IPS-11a (cell line): ENCODE measurements around the gene SURF6.
"Not testable (repeated sequence)": the region's sequence is repeated elsewhere in the genome, so short reads cannot be mapped to it uniquely, and the experiment has no call there.

Source experiments
- H3K4me3 ChIP-seq: one replicate; pipeline ENCODE4 v1.5.1; 2013; ENCODE audit warnings: low read depth, low read length, control low read depth

Gene SURF6

DNA sequence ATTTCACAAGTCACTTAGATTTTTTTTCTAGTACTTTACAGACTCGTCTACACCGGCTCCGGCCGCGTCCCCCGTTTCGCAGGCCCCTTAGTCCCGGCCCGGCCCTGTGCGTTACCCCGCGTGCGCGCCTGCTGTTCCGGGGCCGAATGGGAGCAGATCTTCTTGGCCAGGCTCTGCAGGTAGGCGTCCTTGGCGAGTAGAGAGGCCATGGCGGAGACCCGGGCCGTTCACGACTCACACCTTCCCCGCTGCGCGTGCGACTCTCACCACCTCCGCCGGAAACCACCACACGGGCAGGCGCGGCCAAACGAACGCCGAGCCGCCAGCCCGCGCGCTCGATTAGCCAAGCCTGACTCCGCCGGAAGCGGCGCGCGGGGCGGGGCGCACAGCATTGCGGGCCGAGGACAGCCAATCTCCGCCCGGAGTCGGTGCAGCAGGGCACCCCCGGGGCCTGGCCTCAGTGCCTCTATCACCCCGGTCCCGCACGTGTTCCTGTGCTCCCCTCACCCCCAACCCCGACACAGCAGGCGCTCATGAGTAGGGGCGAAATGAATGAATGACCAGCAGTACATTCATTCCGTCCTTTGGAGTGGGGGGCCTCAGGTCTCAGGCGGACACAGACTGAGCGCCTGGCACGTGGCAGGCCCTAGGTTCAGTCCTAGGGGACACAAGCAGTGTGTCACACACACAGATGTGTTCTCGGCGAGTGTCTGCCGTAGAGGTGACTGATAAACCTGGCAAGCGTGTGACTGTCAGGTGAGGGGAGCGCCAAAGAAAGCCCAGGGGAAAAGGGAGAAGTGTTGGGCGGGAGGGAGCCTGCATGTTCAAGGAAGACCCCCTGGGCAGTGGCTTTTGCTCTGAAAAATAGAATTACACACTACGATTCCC is at the start of gene SURF6:
SURF6 (minus strand) TSS at position 265 of the 888 bp plus-strand sequence; CDS start at position 209, 56 bp downstream.
- peak within 1 kb of the TSS; percentile 93 for H3K4me3 ChIP-seq

DNA sequence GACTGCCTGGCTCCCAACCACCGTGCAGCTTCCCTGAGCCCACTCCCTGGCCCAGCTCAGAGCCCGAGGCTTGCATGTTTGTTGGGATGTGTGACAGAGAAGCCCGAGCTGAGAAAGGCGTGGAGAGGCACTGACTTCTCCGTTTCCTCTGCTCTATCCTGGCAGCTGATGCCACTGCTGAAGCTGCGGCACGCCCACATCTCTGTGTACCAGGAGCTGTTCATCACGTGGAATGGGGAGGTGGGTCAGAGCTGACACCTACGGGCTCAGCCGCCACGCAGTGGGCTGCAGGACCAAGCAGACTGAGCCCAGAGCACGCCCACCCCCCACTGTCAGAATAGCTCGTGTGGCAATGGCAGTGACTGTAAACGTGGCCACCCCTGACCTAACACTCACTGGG is 49.5 kb upstream of the SURF6 start:
- H3K4me3 ChIP-seq: no peak overlapping the region

DNA sequence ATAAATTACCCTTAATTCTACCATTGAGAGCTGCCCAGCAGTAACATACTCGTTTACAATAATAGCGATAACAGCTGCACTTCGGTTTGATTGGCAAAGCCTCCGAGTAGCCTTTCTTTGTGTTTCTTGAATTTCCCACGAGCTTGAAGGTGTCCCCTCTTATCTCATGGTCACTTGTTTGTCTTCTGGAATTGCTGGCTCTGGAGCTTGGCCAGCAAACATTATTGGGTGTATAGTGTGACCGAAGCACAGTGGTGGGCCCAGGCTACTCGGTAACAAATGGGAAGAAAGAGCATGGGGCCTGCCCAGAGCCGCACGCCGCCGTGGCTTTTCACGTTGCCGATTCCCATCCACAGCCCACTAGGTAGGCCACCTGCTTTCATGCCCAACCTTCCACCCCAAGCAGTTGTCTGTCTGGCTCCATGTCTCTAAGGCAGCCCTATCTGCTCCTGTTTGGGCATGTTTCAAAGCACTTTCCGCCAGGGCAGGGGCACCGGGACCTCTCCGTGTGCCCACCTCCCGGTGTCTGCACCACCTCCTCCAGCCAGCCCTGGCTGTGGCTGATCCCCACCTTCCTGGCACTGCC is 48.8 kb upstream of the SURF6 start:
- no peak overlapping the region for H3K4me3 ChIP-seq

DNA sequence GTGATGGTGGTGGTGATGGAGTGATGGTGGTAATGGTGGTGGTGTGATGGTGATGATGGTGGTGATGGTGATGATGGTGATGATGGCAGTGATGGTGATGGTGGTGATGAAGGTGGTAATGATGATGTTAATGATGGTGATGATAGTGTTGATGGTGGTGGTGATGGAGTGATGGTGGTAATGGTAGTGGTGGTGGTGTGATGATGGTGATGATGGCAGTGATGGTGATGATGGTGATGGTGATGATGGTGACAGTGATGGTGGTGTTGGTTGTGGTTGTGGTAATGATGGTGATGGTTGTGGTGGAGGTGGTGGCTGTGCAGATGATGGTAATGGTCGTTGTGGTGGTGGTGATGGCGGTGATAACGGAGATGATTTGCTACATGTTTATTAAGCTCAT is 47.5 kb upstream of the SURF6 start:
- H3K4me3 ChIP-seq: no peak overlapping the region

DNA sequence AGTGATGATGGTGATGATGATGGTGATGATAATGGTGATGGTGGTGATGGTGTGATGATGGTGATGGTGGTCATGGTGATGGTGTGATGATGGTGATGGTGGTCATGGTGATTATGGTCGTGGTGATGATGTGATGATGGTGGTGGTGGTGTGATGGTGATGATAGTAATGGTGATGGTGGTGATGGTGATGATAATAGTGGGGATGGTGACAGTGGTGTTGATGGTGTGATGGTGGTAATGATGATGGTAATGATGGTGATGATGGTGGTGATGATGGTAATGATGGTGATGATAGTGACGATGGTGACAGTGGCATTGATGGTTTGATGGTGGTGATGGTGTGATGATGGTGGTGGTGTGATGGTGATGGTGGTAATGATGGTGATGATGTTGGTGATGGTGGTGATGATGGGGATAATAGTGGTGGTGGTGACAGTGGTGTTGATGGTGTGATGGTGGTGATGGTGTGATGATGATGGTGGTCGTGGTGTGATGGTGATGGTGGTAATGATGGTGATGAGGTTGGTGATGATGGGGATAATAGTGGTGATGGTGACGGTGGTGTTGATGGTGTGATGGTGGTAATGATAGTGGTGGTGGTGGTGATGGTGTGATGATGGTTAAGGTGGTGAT is 46.6 kb upstream of the SURF6 start:
- H3K4me3 ChIP-seq: no peak overlapping the region

DNA sequence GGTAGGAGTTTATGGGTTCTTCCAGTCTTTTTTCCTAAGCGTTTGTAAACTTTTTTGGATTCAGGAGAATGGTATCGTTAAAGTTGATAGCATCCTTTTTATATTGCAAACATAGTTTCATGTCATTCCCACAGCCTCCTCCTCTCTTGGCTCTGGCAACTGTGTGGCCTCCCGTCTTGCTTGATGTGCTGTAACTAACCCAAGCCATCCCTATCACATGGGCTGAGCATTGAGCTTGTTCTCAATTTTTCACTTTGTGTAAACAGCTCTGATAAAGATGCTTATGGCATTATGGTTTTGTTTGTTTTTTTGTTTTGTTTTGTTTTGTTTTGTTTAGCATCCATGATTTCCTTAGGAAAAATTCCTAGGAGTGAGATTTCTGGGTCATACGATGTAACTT is 44.7 kb upstream of the SURF6 start:
- H3K4me3 ChIP-seq: no peak overlapping the region

DNA sequence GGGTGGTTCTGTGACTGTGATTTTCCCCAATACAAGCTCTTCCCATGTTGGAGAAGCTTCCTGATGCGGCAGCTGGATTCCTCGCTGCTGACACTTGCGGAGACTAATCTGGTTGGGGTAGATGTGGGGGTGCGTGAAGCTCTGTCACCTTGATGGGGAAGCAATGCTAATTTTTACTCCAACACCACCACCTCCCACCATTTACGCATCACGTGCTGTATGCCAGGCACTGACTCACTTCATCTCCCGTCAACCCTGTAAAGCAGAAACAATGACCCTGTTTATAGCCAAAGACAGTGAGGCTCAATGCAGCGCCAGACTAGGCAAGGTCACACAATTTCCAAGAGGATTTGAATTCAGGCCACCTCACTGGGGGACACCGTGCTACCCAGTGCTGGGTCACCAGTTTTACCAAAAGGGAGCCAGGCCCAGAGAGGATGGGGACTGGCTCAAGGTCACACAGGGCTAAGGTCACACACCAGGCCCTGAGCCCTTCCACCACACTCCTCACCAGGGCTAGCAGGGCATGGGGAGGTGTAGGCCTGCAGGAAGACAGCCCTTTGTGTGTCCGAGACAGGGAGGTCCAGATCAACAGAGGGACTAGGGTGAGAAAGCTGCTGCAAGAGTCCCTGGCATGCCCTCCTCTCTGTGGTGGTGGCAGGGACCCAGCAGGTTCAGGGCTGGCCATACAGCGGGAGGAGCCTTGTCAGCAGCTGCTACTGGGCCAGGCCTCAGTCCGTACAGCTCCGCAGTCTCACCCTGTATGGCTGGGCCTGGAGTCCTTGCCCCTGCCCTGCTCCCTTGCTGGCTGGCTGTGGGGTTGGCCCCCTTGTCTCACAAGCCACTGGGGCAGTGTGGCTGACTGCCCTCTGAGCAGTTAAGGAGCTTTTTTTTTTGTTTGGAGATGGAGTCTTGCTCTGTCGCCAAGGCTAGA is 43.4 kb upstream of the SURF6 start:
- H3K4me3 ChIP-seq: no peak overlapping the region

DNA sequence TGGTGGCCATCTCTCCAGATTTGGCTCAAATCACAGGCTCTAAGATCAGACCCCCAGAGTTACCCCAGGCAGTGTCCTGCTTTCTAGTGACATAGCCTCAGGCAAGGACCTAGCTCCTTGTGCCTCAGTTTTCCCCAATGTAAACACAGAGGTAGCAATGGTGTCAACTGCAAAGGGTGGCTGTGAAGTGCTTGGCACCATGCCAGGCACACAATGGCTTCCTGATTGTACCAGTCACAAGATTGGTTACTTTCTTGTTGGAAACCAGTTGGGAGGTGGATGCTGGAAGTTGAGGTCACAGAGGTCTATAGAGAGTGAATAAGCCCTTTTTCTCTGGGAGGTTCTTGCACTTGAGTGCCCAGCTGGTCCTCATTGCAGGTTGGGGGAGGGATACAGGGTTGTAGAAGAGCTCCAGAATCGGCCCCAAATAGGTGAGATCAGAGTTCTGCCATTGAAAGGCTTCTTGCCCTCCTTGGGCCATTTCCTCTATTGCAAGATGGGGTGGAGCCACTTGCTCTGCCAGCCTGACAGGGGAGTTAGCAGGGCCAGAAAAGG is 42.5 kb upstream of the SURF6 start:
- H3K4me3 ChIP-seq: no peak overlapping the region

DNA sequence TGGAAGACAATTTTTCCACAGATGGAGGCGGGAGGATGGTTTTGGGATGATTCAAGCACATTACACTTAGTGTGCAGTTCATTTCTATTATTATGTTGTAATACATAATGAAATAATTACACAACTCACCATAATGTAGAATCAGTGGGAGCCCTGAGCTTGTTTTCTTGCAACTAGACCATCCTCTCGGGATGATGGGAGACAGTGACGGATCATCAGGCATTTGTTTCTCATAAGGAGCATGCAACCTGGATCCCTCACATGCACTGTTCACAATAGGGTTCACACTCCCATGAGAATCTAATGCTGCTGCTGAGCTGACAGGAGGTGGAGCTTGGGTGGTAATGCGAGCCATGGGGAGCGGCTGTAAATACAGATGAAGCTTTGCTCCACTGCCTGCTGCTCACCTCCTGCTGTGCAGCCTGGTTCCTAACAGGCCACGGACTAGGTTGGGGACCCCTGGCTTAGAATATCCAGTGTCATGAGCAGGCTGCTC is 41.8 kb upstream of the SURF6 start:
- no peak overlapping the region for H3K4me3 ChIP-seq

DNA sequence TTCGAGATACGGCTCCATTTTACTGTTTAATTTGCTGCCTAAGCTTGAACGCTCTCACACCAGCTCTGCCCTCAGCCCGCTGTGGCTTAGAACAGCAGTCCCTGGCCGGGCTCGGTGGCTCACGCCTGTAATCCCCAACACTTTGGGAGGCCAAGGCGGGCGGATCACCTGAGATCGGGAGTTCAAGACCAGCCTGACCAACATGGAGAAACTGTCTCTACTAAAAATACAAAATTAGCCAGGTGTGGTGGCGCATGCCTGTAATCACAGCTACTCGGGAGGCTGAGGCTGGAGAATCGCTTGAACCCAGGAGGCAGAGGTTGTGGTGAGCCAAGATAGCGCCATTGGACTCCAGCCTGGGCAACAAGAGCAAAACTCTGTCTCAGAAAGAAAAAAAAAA is 41.3 kb upstream of the SURF6 start:
- H3K4me3 ChIP-seq: not testable (repeated sequence)

DNA sequence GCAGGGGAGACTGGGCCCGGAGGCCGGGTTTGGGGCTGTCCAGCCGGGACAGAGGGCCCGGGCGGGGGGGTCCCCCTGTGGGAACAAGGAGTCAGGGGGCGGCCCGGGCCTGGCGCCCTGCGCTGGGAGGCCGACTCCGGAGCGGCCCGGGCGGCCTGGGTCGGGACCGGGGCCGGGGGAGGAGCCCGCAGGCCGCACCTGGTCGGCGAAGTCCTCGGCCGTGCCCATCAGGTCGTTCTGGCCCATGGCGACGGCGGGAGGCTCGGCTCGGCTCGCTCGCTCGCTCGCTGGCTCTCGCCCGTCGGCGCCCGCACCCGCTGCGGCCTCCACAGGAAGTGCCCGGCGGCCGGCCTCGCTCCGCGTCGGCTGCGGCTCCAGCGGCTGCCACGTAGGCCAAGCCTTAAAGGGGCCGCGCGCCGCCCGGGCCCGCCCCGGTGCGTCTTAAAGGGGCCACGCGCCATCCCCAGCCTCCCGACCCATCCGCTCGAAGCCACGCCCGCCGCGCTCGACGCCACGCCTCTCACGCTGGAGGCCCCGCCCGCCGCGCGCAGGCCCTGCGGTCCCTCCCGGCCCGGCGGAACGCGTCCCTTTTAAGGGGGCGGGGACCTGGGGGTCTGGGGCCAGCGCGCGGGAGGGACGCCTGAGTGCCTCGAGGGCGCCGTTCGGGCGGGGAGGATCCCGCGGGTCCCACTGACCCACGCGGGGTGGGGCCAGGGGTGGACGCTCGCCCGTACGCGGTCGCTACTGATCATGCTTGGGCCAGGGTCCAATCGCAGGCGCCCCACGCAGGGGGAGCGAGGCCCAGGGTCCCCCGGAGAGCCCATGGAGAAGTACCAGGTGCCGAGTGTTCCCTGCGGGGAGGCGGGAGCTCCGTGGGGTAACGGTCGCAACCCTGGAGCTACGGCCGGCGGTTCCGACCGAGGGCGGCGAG is 40.0 kb upstream of the SURF6 start, which contains the start of the genes STKLD1 and SURF4:
STKLD1 (plus strand) TSS at position 643 of the 931 bp plus-strand sequence; CDS start at position 751, 108 bp downstream.
SURF4 (minus strand) TSS at position 337 of the 931 bp plus-strand sequence; CDS start at position 246, 91 bp downstream.
- H3K4me3 ChIP-seq: peak within 1 kb of the TSS; percentile 82

DNA sequence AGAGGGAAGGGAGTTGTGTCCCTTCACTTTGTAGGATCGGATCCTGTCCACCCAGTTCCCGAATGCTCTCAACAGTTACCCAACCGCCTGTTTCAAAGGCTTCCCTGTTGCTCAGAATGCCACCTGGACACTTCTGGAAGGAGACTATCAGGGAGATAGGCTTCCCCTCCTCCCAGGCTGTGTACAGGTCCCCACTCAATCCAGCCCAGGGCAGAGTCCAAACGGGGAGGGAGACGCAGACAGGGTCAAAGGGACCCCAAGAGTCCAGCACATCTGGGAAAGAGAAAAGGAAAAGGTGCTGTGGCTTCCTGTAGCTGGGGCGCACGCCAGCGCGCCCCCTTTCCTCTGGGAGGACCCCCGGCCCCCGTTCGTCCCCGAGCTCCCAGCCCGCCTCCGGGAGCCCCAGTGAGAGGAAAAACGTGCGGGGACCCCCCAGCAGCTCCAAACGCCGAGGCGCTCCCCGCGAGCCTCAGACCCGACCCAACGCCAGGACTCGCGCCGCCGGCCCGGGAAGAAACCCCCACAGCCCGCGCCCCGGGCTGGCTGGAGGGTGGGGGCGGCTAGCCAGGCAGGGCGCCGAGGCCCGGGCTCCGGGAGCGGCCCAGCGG is 39.2 kb upstream of the SURF6 start:
- peak overlapping the region; percentile 82 for H3K4me3 ChIP-seq

DNA sequence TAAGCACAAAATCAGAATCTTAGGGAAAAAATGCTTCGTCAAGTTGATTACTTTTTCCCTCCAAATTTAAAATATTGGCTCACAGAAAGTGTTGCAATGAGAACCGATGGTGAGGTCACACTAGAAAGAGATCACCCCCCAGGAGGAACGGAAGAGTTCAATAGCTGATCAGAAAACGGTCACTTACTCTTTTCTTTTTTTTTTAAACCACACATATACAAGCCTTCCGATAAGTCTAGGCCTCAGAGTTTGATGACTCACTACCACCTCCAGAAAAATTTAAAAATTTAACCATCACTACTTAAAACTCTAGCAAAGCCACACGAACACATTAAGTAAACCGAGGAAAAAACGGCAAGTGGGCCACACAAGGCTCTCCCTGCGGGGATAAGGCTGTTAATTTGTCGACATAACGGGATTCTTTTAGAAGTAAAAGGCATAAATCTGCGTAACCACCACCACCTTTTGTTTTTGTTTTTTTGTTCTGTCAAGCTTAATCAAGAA is 38.7 kb upstream of the SURF6 start:
- H3K4me3 ChIP-seq: peak overlapping the region; percentile 82

DNA sequence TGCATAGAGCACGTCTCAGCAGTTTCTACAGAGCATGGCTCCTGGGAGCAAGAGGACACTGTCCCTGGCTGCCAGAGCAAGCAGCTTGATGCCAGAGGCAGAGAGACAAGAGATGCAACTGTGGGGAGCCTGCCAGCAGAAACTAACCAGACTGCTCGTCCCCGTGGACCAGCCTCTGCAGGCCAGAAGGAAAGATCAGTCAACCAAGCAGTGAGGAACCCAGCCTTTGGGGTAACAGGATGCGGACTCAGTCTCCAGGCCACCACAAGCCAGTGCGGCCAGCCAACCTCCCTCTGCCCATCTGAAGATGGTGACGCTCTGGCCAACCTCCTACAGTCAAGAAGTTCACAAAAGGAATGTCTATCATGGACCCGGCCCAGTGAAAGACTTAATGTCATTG is 36.2 kb upstream of the SURF6 start:
- H3K4me3 ChIP-seq: no peak overlapping the region

DNA sequence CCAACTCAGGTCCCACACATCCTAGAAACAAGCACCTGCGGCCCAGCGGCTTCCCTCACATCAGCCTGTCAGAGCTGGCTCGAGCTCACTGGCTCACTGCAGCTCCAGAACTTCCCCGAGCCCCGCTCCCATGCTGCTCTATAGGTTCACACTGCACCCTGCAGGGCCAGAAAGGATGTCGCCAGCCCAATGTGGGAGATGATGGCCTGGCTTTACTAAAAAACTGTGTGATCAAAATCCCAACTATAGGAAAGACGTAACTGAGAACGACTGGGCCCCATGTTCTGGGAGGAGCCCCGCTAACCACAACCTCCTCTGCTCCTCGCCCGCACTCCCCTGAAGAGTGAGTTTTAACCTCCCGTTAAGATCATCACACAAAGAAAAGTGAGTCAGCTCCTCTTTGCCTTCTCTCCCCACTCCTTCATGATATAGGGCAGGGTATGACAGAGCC is 35.3 kb upstream of the SURF6 start:
- no peak overlapping the region for H3K4me3 ChIP-seq

DNA sequence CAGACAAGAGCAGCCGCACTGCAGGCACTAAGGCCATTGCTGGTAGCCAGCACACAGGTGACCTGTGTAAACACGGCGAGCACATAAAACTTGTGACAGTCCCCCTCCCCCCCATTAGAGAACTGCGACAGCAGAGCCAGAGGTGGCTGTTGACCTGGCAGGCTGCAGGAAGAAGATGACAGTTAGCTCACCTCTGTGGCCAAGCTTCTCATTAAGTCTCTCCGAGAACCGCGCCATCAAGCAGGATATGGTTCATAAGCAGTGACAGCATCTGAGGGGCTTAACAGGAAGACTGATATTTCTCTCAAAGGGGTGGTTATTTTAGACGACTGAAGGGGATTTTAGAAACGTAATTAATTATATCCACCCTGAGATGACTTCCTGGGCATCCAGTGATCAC is 34.7 kb upstream of the SURF6 start:
- no peak overlapping the region for H3K4me3 ChIP-seq

DNA sequence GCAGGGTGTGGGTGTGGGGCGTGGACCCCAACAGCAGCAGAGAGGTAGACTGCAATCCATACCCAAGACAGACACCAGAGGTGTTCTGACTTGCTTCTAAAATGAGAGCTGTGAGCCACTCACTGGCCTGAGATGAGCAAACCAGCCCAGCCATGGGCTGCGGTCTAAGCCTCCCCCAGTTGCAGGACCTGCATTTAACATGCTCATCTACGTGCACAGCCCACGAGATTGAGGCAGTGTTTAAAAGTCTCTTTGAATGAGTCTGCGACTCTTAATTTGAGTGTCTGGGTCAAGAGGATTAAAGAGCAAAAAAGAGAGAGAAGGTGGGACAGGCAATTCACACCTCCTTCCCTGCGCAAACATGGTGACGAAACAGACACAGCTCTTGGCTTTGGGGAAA is 33.9 kb upstream of the SURF6 start:
- no peak overlapping the region for H3K4me3 ChIP-seq

DNA sequence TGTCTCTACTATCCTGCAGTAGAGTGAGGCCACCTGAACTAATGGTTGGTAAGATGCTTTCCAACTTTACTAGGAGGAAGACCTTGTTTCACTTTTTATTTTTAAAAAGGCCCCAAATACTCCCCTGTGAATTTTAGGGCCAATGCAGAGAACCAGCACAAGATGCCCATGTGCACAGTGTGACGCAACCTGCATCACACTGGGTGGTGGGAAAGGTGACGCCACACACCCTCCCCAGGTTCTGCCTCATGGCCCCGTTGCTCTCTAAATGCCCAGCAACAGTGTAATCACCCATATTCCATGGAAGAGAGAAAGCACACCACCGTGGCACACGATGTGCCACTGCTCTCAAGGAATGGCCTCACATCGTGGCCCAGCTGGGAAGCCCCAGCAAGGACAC is 33.4 kb upstream of the SURF6 start:
- no peak overlapping the region for H3K4me3 ChIP-seq
